GM20431 (cell line): Measurements from ENCODE around the gene KISS1R.

ENCODE experiments used
- in situ Hi-C: fragments of 300-500 bp; cut with MseI, MboI; formaldehyde crosslinking; loops from one replicate; pipeline ENCODE4 v1.15.0; 2020; ENCODE audit warnings: low sequenced_read_pairs; ENCODE audit not compliant: unreplicated experiment

Gene KISS1R

GRCh38 chr19:962683-963400 is 45.7 kb downstream of the KISS1R start:
- in situ Hi-C loops, result no loop called here

- in situ Hi-C loops, result no loop called here
These were observed 46.4 kb downstream of the KISS1R start for GRCh38 chr19:963486-963951.

GRCh38 chr19:964116-964520 is 47.0 kb downstream of the KISS1R start:
- in situ Hi-C loops, result no loop called here

GRCh38 chr19:964761-965694 is 47.9 kb downstream of the KISS1R start:
- in situ Hi-C loops, result no loop called here

GRCh38 chr19:966485-967088 is 49.5 kb downstream of the KISS1R start:
- in situ Hi-C loops, result no loop called here
